ENCODE results near the gene DCAF7. TPM values are rescaled to one million over a fixed set of nuclear protein-coding genes. Genes with fewer than 3 reads are reported as not detected.
A peak's percentile ranks its signal among the peaks of the same experiment; 100 is the strongest.

DCAF7 gene
- polyA plus RNA-seq, 3 donors, result 41.9 to 89.4 (median 58.1) TPM

DNA sequence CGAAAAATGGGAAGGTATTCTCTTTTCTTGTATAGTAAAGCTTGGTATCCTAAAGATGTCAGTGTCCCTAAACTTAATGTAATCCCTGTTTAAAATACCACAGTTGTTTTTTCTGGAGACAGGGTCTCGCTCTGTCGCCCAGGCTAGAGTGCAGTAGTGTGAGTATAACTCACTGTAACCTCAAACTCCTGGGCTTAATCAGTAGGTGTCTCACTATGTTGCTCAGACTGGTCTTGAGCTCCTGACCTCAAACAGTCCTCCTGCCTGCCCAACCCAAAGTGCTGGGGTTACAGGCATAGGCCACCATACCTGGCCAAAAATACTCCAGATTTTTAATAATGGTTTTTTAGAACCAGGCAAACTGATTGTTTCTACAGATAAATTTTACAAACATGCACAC is 8.2 kb downstream of the DCAF7 start:
- Mint-ChIP-seq H3K4me3 (no peak overlapping the region), H3K9me3 (peaks cover 0 to 2% (median 0%) of the 10 kb centered on the region in 7 donors), H3K27me3 (ENCODE audit: low read depth in 3 of 3) (peaks cover 0 to 2% (median 0%) of the 10 kb centered on the region in 3 donors), H3K27ac (peak overlapping the region in 2 of 7 donors; percentile 33 to 46), H3K36me3 (peaks cover 5 to 15% of the 10 kb centered on the region in 2 donors), H3K4me1 (peaks cover 36% of the 10 kb centered on the region)
- peaks cover 96% of the 10 kb centered on the region for H3K79me2 ChIP-seq (ENCODE audit: insufficient read depth, low read length)
- H3K9ac ChIP-seq (ENCODE audit: insufficient read depth, low read length, poor library complexity, severe bottlenecking), result no peak overlapping the region
- WGBS (ENCODE audit: insufficient coverage), result 100% methylated on average over 1 of the region's 3 CpGs
- DNase-seq, result no peak
- no peaks in the 10 kb centered on the region for H3K27me3 ChIP-seq (ENCODE audit: control insufficient read depth in 2 of 2, insufficient read depth in 2 of 2, low read length in 2 of 2)
- no peak overlapping the region for H3K27ac ChIP-seq (ENCODE audit: low read depth in 1 of 2, low read length in 2 of 2)
- no peaks in the 10 kb centered on the region for H3K9me3 ChIP-seq (replicated peaks in 1 of 2; ENCODE audit: control insufficient read depth in 1 of 2, insufficient read depth in 1 of 2, low read length in 2 of 2)
- no peak overlapping the region for H3K4me2 ChIP-seq (replicated peaks; ENCODE audit: extremely low read depth, low read length, poor library complexity, severe bottlenecking)
- H3K4me1 ChIP-seq (ENCODE audit: control insufficient read depth in 1 of 2, insufficient read depth in 2 of 2, low read length in 2 of 2), result peaks cover 10 to 18% of the 10 kb centered on the region in 2 donors
- no peaks in the 10 kb centered on the region for H3K36me3 ChIP-seq (replicated peaks in 1 of 2; ENCODE audit: control insufficient read depth in 1 of 2, insufficient read depth in 2 of 2, low read length in 2 of 2)
- intact Hi-C loops (cut with micrococcal nuclease), result loop anchor here in 1 of 2 donors (10.0 kb wide), 1 partner anchor 136 kb away; no protein-coding TSS in a partner anchor
- TF ChIP-seq, protein P1, sequence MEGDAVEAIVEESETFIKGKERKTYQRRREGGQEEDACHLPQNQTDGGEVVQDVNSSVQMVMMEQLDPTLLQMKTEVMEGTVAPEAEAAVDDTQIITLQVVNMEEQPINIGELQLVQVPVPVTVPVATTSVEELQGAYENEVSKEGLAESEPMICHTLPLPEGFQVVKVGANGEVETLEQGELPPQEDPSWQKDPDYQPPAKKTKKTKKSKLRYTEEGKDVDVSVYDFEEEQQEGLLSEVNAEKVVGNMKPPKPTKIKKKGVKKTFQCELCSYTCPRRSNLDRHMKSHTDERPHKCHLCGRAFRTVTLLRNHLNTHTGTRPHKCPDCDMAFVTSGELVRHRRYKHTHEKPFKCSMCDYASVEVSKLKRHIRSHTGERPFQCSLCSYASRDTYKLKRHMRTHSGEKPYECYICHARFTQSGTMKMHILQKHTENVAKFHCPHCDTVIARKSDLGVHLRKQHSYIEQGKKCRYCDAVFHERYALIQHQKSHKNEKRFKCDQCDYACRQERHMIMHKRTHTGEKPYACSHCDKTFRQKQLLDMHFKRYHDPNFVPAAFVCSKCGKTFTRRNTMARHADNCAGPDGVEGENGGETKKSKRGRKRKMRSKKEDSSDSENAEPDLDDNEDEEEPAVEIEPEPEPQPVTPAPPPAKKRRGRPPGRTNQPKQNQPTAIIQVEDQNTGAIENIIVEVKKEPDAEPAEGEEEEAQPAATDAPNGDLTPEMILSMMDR (IDR thresholded peaks at IDR 0.05), result no peak
- H3K4me3 ChIP-seq (replicated peaks in 1 of 3; ENCODE audit: low read depth in 2 of 3, low read length in 3 of 3), result no peak overlapping the region
- H2AFZ ChIP-seq (ENCODE audit: insufficient read depth, low read depth, low read length, poor library complexity, severe bottlenecking), result no peak overlapping the region
- H4K20me1 ChIP-seq (ENCODE audit: insufficient read depth, low read length), result peaks cover 95% of the 10 kb centered on the region

DNA sequence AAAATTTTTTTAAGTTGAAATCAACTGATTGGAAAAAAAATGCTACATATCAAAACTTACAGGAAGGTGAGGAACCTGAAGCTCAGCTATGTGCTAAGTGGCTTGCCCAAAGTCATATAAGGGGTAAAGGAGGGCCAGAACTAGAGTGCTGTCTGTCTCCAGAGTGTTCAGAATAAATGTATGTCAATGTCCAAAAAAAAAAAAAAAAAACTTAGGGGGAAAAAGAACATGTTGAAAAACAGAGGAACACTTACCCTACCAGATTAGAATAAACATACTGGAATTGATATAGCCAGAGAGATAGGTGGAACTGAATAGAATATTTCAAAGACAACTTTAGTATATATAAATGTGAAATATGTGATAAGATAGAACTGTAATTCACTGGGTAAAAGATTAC is 11.5 kb downstream of the DCAF7 start:
- Histone ChIP-seq H3K4me1 (ENCODE audit: control insufficient read depth in 1 of 2, insufficient read depth in 2 of 2, low read length in 2 of 2) (no peaks in the 10 kb centered on the region), H3K27ac (ENCODE audit: low read depth in 1 of 2, low read length in 2 of 2) (no peak overlapping the region), H4K20me1 (ENCODE audit: insufficient read depth, low read length) (peaks cover 93% of the 10 kb centered on the region), H3K79me2 (ENCODE audit: insufficient read depth, low read length) (peaks cover 92% of the 10 kb centered on the region), H2AFZ (ENCODE audit: insufficient read depth, low read depth, low read length, poor library complexity, severe bottlenecking) (no peak overlapping the region), H3K36me3 (replicated peaks in 1 of 2; ENCODE audit: control insufficient read depth in 1 of 2, insufficient read depth in 2 of 2, low read length in 2 of 2) (peaks cover 3 to 8% of the 10 kb centered on the region in 2 donors), H3K9me3 (replicated peaks in 1 of 2; ENCODE audit: control insufficient read depth in 1 of 2, insufficient read depth in 1 of 2, low read length in 2 of 2) (no peaks in the 10 kb centered on the region), H3K27me3 (ENCODE audit: control insufficient read depth in 2 of 2, insufficient read depth in 2 of 2, low read length in 2 of 2) (no peaks in the 10 kb centered on the region), H3K4me2 (replicated peaks; ENCODE audit: extremely low read depth, low read length, poor library complexity, severe bottlenecking) (no peak overlapping the region), H3K9ac (ENCODE audit: insufficient read depth, low read length, poor library complexity, severe bottlenecking) (no peak overlapping the region), H3K4me3 (replicated peaks in 1 of 3; ENCODE audit: low read depth in 2 of 3, low read length in 3 of 3) (no peak overlapping the region)
- peaks cover 5 to 10% of the 10 kb centered on the region in 2 donors for H3K36me3 Mint-ChIP-seq
- peaks cover 12% of the 10 kb centered on the region for H3K4me1 Mint-ChIP-seq
- intact Hi-C loops (cut with micrococcal nuclease), result no loop called here
- H3K9me3 Mint-ChIP-seq, result peaks cover 0 to 2% (median 0%) of the 10 kb centered on the region in 7 donors
- peak overlapping the region in 2 of 7 donors; percentile 46 to 52 for H3K27ac Mint-ChIP-seq
- H3K27me3 Mint-ChIP-seq (ENCODE audit: low read depth in 3 of 3), result no peaks in the 10 kb centered on the region
- TF ChIP-seq, protein P1 (IDR thresholded peaks at IDR 0.05), result no peak
- no peak overlapping the region for H3K4me3 Mint-ChIP-seq
- DNase-seq, result no peak

Data from CD14-positive monocyte (primary cell).